Mesendoderm (in vitro differentiated cells): Measurements from ENCODE around the gene C4orf36.
"Not testable (repeated sequence)": the region's sequence is repeated elsewhere in the genome, so short reads cannot be mapped to it uniquely, and the experiment has no call there.

ENCODE experiments used
- DNase-seq: peaks from one replicate; pipeline ENCODE4 v3.0.0; 2013
- H2AK5ac ChIP-seq: 2 replicates; pipeline ENCODE4 v1.6.1; 2013; ENCODE audit warnings: low read length, inconsistent platforms
- H2BK120ac ChIP-seq: 2 replicates; pipeline ENCODE4 v1.6.1; 2013; ENCODE audit warnings: low read depth, mild to moderate bottlenecking, low read length, moderate library complexity, mixed read lengths
- H2BK15ac ChIP-seq: replicated peaks from 2 replicates; pipeline ENCODE4 v1.6.1; 2013; ENCODE audit warnings: low read depth, mild to moderate bottlenecking, moderate library complexity
- H2BK5ac ChIP-seq: 2 replicates; pipeline ENCODE4 v1.6.1; 2013; ENCODE audit warnings: low read length, inconsistent platforms
- H3K18ac ChIP-seq: 2 replicates; pipeline ENCODE4 v1.6.1; 2013; ENCODE audit warnings: mild to moderate bottlenecking, low read length, mixed read lengths
- H3K23ac ChIP-seq: one replicate; pipeline ENCODE4 v1.6.1; 2013; ENCODE audit warnings: low read length
- H3K27ac ChIP-seq: 2 replicates; pipeline ENCODE4 v1.5.1; 2013; ENCODE audit warnings: low read depth, mild to moderate bottlenecking, inconsistent platforms, low read length, moderate library complexity
- H3K27me3 ChIP-seq: 2 replicates; pipeline ENCODE4 v1.6.1; 2013; ENCODE audit warnings: low read length, control low read depth, mild to moderate bottlenecking, inconsistent platforms; ENCODE audit not compliant: insufficient read depth, poor library complexity
- H3K36me3 ChIP-seq: 2 replicates; pipeline ENCODE4 v1.6.1; 2013; ENCODE audit warnings: low read length, inconsistent platforms; ENCODE audit not compliant: control insufficient read depth, insufficient read depth
- H3K4ac ChIP-seq: one replicate; pipeline ENCODE4 v1.6.1; 2013; ENCODE audit warnings: low read depth, mild to moderate bottlenecking, low read length, moderate library complexity
- H3K4me1 ChIP-seq: 2 replicates; pipeline ENCODE4 v1.6.1; 2013; ENCODE audit warnings: low read depth, low read length, inconsistent platforms; ENCODE audit not compliant: control insufficient read depth
- H3K4me2 ChIP-seq: 2 replicates; pipeline ENCODE4 v1.6.1; 2013; ENCODE audit warnings: low read length
- H3K4me3 ChIP-seq: 2 replicates; pipeline ENCODE4 v1.5.1; 2013; ENCODE audit warnings: mild to moderate bottlenecking, low read length
- H3K56ac ChIP-seq: one replicate; pipeline ENCODE4 v1.6.1; 2013; ENCODE audit warnings: low read length
- H3K79me1 ChIP-seq: 2 replicates; pipeline ENCODE4 v1.6.1; 2013; ENCODE audit warnings: low read length, inconsistent platforms
- H3K79me2 ChIP-seq: 2 replicates; pipeline ENCODE4 v1.6.1; 2013; ENCODE audit warnings: mild to moderate bottlenecking, low read length; ENCODE audit not compliant: control insufficient read depth, insufficient read depth
- H3K9ac ChIP-seq: 2 replicates; pipeline ENCODE4 v1.6.1; 2013; ENCODE audit warnings: low read length, inconsistent platforms
- H4K5ac ChIP-seq: one replicate; pipeline ENCODE4 v1.6.1; 2013; ENCODE audit warnings: low read length
- H4K8ac ChIP-seq: one replicate; pipeline ENCODE4 v1.6.1; 2013; ENCODE audit warnings: low read depth, mild to moderate bottlenecking, control low read depth, low read length, moderate library complexity
- WGBS: extraction: QIAGEN DNeasy Blood & Tissue Kit; methylation state at CpG from one replicate; pipeline ENCODE4 v1.1.7; 2013; ENCODE audit warnings: low lambda C conversion rate, missing lambda C conversion rate; ENCODE audit not compliant: insufficient coverage; ENCODE audit errors: extremely low coverage; 5-methylcytosine and 5-hydroxymethylcytosine counted together

The C4orf36 gene

DNA sequence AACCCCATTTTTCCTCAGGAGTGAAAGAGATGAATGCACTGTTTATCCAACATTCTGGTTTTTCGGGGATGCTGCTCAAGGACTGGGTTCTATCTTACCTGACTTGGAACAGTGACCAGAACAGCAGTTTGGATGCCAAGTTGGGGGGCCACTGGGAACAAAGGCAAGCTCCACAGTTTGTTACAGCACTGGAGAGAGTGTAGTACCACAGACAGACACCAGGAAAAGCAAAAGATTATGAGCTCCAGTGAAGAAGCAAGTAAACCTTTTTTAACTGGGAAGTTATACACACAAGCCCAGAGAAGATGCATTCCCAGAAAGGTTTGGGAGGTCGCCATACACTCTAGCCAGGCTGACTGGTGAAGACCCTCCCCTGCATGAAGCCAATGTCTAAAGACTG, 13.6 kb downstream of the C4orf36 start:
- Histone ChIP-seq H3K27me3 (no peaks in the 10 kb centered on the region), H3K4me1 (no peaks in the 10 kb centered on the region), H2BK5ac (no peak overlapping the region), H3K36me3 (no peaks in the 10 kb centered on the region), H4K5ac (no peak overlapping the region), H3K27ac (no peak overlapping the region), H3K4me2 (no peak overlapping the region), H3K79me2 (no peaks in the 10 kb centered on the region), H3K23ac (no peak overlapping the region), H4K8ac (no peak overlapping the region), H2AK5ac (no peak overlapping the region), H2BK15ac (no peak overlapping the region), H3K4ac (no peak overlapping the region), H3K18ac (no peak overlapping the region), H3K9ac (no peak overlapping the region), H3K56ac (no peak overlapping the region), H3K4me3 (no peak overlapping the region), H2BK120ac (no peak overlapping the region), H3K79me1 (no peaks in the 10 kb centered on the region)
- no CpG with 5 or more reads among the region's 2 CpGs for WGBS
- peak; percentile 48 for DNase-seq

DNA sequence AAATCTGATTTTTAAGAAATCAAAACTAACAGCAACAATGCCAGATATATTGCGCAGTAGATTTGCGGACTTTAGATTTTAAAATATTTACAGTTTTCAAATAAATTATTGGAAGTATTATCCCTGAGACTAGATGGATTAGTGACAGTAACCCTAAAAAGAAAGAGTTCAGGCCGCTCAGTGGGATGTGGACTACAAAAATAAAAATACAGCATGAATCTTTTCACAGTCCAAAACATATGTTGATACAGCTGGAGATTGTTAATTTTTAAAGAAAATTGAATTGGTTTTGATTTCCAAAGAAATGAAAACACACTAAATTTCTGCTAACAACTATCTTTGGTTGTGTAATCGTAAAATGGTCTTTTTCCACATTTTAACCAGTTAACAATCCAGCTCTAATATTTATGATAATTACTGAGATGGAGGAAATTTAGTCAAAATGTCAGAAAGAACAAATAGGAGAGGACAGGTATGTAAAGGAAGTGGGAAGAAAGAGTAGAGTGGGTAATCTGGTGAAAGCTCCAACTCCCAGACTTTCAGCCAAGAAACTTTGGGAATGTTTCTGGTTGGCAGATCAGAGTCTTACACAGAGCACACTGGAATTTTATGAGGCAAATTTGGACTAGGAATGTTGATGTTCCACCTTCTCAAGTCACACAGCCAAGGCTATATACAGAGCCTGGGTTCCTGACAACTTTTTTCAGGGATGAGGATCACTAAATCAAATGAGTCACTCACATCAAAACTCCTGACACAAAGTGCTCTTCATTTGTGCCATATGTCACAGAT, 15.1 kb downstream of the C4orf36 start:
- no peaks in the 10 kb centered on the region for H3K27me3 ChIP-seq
- H3K79me2 ChIP-seq: no peaks in the 10 kb centered on the region
- H3K4ac ChIP-seq: no peak overlapping the region
- no peak overlapping the region for H3K56ac ChIP-seq
- H4K5ac ChIP-seq: no peak overlapping the region
- no peak overlapping the region for H3K18ac ChIP-seq
- no peaks in the 10 kb centered on the region for H3K79me1 ChIP-seq
- no peak overlapping the region for H3K27ac ChIP-seq
- no peak overlapping the region for H2BK120ac ChIP-seq
- WGBS: no CpG with 5 or more reads among the region's 4 CpGs
- no peak overlapping the region for H2BK5ac ChIP-seq
- H3K4me3 ChIP-seq: no peak overlapping the region
- no peak overlapping the region for H3K9ac ChIP-seq
- H3K4me1 ChIP-seq: no peaks in the 10 kb centered on the region
- no peaks in the 10 kb centered on the region for H3K36me3 ChIP-seq
- H4K8ac ChIP-seq: no peak overlapping the region
- no peak overlapping the region for H2AK5ac ChIP-seq
- H3K23ac ChIP-seq: no peak overlapping the region
- no peak overlapping the region for H3K4me2 ChIP-seq
- DNase-seq: no peak
- no peak overlapping the region for H2BK15ac ChIP-seq

DNA sequence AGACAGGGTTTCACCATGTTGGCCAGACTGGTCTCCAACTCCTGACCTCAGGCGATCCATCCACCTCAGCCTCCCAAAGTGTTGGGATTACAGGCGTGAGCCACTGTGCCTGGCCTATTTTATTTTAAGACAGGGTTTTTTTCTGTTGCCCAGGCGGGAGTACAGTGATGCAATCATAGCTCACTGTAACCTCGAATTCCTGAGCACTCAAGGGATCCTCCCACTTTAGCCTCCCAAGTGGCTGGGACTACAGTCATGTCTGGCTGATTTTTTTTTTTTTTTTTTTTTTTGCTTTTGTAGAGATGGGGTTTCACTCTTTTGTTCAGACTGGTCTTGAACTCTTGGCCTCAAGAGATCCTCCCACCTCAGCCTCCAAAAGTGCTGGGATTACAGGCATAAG, 16.8 kb downstream of the C4orf36 start:
- H2AK5ac ChIP-seq, H2BK15ac ChIP-seq, DNase-seq, H3K27me3 ChIP-seq, H3K23ac ChIP-seq, H3K36me3 ChIP-seq, H3K4me3 ChIP-seq, H3K79me2 ChIP-seq, H3K18ac ChIP-seq, H2BK120ac ChIP-seq, H3K9ac ChIP-seq, H4K5ac ChIP-seq, H3K4me1 ChIP-seq, H3K4ac ChIP-seq, H3K56ac ChIP-seq, H3K27ac ChIP-seq, H3K4me2 ChIP-seq, H4K8ac ChIP-seq, H3K79me1 ChIP-seq, H2BK5ac ChIP-seq: not testable (repeated sequence)
- no CpG with 5 or more reads among the region's 4 CpGs for WGBS

DNA sequence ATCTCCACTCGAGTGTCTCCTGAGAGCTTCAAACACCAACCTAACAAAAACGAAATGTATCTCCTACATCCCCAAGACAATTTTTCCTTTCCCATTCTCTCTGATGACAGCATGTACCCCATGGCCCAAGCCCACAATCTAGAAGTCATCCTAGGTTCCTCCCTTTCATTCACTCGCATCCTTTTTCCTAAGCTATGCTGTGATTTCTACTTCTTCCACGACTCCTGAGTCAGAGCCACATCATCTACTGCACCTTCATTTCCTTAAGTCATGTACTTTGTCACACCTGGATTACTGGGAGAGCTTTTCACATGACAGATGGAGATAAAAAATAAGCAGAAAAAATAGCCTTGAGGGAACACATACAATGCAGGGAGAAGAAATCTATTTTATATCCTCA, 20.1 kb downstream of the C4orf36 start:
- Histone ChIP-seq H3K36me3 (no peaks in the 10 kb centered on the region), H3K4me1 (no peaks in the 10 kb centered on the region), H3K27ac (no peak overlapping the region), H2BK15ac (no peak overlapping the region), H3K79me1 (no peaks in the 10 kb centered on the region), H3K4me2 (no peak overlapping the region), H3K4ac (no peak overlapping the region), H3K23ac (no peak overlapping the region), H3K56ac (no peak overlapping the region), H2AK5ac (no peak overlapping the region), H4K8ac (no peak overlapping the region), H3K18ac (no peak overlapping the region), H3K27me3 (no peaks in the 10 kb centered on the region), H3K4me3 (no peak overlapping the region), H3K9ac (no peak overlapping the region), H2BK5ac (no peak overlapping the region), H3K79me2 (no peaks in the 10 kb centered on the region), H4K5ac (no peak overlapping the region), H2BK120ac (no peak overlapping the region)
- WGBS: no CpG with 5 or more reads among the region's 4 CpGs
- DNase-seq: no peak

DNA sequence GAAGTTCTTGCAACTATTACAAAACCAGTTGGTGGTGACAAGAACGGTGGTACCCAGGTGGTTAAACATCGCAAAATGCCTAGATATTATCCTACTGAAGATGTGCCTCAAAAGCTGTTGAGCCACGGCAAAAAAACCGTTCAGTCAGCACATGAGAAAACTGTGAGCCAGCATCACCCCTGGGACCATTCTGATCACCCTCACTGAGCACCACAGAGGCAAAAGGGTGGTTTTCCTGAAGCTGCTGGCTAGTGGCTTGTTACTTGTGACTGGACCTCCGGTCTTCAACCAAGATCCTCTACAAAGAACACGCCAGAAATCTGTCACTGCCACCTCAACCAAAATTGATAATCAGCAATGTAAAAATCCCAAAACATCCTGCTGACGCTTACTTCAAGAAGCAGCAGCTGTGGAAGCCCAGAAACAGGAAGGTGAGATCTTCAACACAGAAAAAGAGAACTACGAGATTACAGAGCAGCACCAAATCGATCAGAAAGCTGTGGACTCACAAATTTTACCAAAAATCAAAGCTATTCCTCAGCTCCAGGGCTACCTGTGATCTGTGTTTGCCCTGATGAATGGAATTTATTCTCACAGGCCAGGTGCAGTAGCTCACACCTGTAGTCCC, 21.7 kb downstream of the C4orf36 start:
- Histone ChIP-seq H2BK5ac (no peak overlapping the region), H3K4me2 (no peak overlapping the region), H3K9ac (no peak overlapping the region), H3K79me2 (no peaks in the 10 kb centered on the region), H3K18ac (no peak overlapping the region), H4K8ac (no peak overlapping the region), H2BK15ac (no peak overlapping the region), H3K36me3 (no peaks in the 10 kb centered on the region), H3K4me3 (no peak overlapping the region), H2AK5ac (no peak overlapping the region), H3K27ac (no peak overlapping the region), H3K27me3 (no peaks in the 10 kb centered on the region), H3K56ac (no peak overlapping the region), H3K4me1 (no peaks in the 10 kb centered on the region), H3K79me1 (no peaks in the 10 kb centered on the region), H4K5ac (no peak overlapping the region), H3K23ac (no peak overlapping the region), H3K4ac (no peak overlapping the region), H2BK120ac (no peak overlapping the region)
- DNase-seq: no peak
- WGBS: no CpG with 5 or more reads among the region's 9 CpGs
